SIG-M5 treated with dmso at 0.1 percent for 504 hours (cell line): ENCODE data around the gene NCAM1.
A peak's percentile ranks its signal among the peaks of the same experiment; 100 is the strongest.

Experiments
- DNase-seq: peaks from one replicate; lab custom pipeline; 2025; ENCODE audit not compliant: unreplicated experiment; lab: John Stamatoyannopoulos, UW

NCAM1 gene

GRCh38 chr11:113272927-113273615 is 311.9 kb downstream of the NCAM1 start:
- no peak for DNase-seq

- DNase-seq = no peak
Observed at GRCh38 chr11:113273720-113274119, 312.5 kb downstream of the NCAM1 start.

- no peak for DNase-seq
Observed at GRCh38 chr11:113274713-113275582, 313.7 kb downstream of the NCAM1 start.

GRCh38 chr11:113275602-113276001 is 314.4 kb downstream of the NCAM1 start:
- DNase-seq = no peak

- DNase-seq = no peak
Observed at GRCh38 chr11:113276466-113276865, 315.2 kb downstream of the NCAM1 start.

- no peak for DNase-seq
Observed at GRCh38 chr11:113277907-113278306, 316.7 kb downstream of the NCAM1 start.

- DNase-seq = no peak
Observed at GRCh38 chr11:113278481-113278880, 317.3 kb downstream of the NCAM1 start.

GRCh38 chr11:113278925-113279324 is 317.7 kb downstream of the NCAM1 start:
- no peak for DNase-seq

- no peak for DNase-seq
Observed at GRCh38 chr11:113279591-113279990, 318.4 kb downstream of the NCAM1 start.

GRCh38 chr11:113281052-113281725 is 320.0 kb downstream of the NCAM1 start:
- no peak for DNase-seq

- no peak for DNase-seq
Observed at GRCh38 chr11:113282898-113283437, 321.7 kb downstream of the NCAM1 start.

GRCh38 chr11:113283881-113284280 is 322.7 kb downstream of the NCAM1 start:
- DNase-seq = no peak

GRCh38 chr11:113286009-113286408 is 324.8 kb downstream of the NCAM1 start:
- no peak for DNase-seq

GRCh38 chr11:113286509-113287497 is 325.6 kb downstream of the NCAM1 start:
- DNase-seq = no peak

GRCh38 chr11:113287801-113288200 is 326.6 kb downstream of the NCAM1 start:
- no peak for DNase-seq

GRCh38 chr11:113288286-113288863 is 327.2 kb downstream of the NCAM1 start:
- no peak for DNase-seq

- peak; percentile 36 for DNase-seq
Observed at GRCh38 chr11:113289431-113290187, 328.4 kb downstream of the NCAM1 start.

GRCh38 chr11:113293936-113294335 is 332.7 kb downstream of the NCAM1 start:
- DNase-seq = no peak

- no peak for DNase-seq
Observed at GRCh38 chr11:113295993-113296392, 334.8 kb downstream of the NCAM1 start.
